Measurements from ENCODE around the gene MCF2L.

Gene MCF2L

DNA sequence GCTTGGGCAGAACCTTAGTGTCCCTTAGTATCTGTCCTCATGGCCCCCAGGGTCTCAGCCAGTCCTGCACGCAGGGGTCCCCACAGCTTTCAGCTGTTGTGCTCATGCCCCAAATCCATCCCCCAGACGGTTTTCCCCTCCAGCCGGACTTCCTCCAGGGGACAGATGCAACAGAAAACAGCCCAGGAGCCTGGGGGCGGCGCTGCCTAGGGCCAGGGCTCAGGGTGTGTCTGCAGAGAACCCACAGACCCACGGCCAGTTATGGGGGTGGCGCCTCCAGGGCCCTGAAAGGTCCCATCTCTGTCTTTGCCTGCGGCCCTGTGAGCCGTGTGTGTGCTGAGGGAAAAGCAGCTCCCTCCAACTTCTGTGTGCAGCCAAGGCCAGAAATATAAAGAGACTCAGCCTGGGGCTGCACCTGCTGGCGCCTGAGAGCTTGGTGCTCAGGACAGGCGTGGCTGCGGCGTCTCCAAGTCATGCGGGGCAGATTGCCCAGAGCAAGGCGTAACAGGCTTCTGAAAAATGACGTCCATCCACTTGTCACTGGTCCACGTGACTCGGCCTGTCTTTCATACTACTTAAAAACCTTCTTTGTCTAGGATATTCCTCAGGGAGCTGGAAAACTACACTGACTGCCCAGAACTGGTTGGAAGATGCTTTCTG lies 114.5 kb downstream of the MCF2L start:
- H3K9ac ChIP-seq (ENCODE audit: low read length in 2 of 2) = no peak overlapping the region
- H3K4me3 ChIP-seq (ENCODE audit: low read length in 2 of 2) = no peak overlapping the region
- peaks cover 0 to 2% of the 10 kb centered on the region in 2 donors for H3K27me3 ChIP-seq (ENCODE audit: control insufficient read depth in 1 of 2, insufficient read depth in 2 of 2, low read length in 2 of 2)
- H3K36me3 ChIP-seq (ENCODE audit: control insufficient read depth in 2 of 2, insufficient read depth in 2 of 2, low read length in 2 of 2) = no peaks in the 10 kb centered on the region
- H3K4me1 ChIP-seq (ENCODE audit: control insufficient read depth, insufficient read depth, low read length) = no peaks in the 10 kb centered on the region
- no peak overlapping the region for H3K27ac ChIP-seq (ENCODE audit: low read length)
- H3K9me3 ChIP-seq (ENCODE audit: control insufficient read depth in 2 of 2, low read length in 2 of 2) = no peaks in the 10 kb centered on the region

DNA sequence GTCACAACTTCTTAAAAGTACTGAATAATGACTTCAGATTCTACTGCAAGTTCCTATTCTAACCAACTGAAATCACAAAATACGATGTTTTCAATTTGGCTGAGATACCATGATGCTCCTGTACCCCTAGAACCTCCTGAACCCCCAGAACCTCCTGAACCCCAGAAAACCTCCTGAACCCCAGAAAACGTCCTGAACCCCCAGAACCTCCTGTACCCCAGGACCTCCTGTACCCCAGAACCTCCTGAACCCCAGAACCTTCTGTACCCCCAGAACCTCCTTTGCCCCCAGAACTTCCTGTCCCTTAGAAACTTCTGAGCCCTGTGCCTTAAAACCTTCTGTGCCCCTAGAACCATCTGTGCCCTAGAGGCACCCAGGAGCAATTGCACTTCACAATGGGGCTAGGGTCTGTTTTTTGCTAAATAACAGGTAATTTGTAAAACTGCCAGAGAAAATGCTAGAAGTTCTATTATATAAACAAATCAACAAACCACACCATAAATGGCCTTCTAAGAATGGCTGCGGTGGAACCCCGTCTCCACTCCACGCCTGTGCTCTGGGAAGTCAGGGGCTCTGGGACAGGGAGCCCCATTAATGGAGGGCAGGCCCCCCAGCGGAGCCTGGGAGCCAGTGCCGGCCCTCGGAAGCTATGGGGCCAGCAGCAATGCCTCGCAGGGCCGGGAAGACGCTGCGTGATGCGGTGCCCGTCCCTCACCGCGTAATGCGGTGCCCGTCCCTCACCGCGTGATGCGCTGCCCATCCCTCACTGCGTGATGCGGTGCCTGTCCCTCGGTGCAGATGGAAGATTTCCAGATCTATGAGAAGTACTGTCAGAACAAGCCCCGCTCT lies 115.3 kb downstream of the MCF2L start:
- peaks cover 0 to 2% of the 10 kb centered on the region in 2 donors for H3K27me3 ChIP-seq (ENCODE audit: control insufficient read depth in 1 of 2, insufficient read depth in 2 of 2, low read length in 2 of 2)
- no peaks in the 10 kb centered on the region for H3K36me3 ChIP-seq (ENCODE audit: control insufficient read depth in 2 of 2, insufficient read depth in 2 of 2, low read length in 2 of 2)
- no peak overlapping the region for H3K27ac ChIP-seq (ENCODE audit: low read length)
- H3K9me3 ChIP-seq (ENCODE audit: control insufficient read depth in 2 of 2, low read length in 2 of 2) = no peaks in the 10 kb centered on the region
- H3K4me1 ChIP-seq (ENCODE audit: control insufficient read depth, insufficient read depth, low read length) = no peaks in the 10 kb centered on the region
- no peak overlapping the region for H3K9ac ChIP-seq (ENCODE audit: low read length in 2 of 2)
- H3K4me3 ChIP-seq (ENCODE audit: low read length in 2 of 2) = no peak overlapping the region

GRCh38 chr13:113084943-113085540 lies 116.0 kb downstream of the MCF2L start:
- H3K9me3 ChIP-seq (ENCODE audit: control insufficient read depth in 2 of 2, low read length in 2 of 2) = no peaks in the 10 kb centered on the region
- no peak overlapping the region for H3K27ac ChIP-seq (ENCODE audit: low read length)
- H3K4me1 ChIP-seq (ENCODE audit: control insufficient read depth, insufficient read depth, low read length) = no peaks in the 10 kb centered on the region
- no peak overlapping the region for H3K9ac ChIP-seq (ENCODE audit: low read length in 2 of 2)
- no peak overlapping the region for H3K4me3 ChIP-seq (ENCODE audit: low read length in 2 of 2)
- H3K27me3 ChIP-seq (ENCODE audit: control insufficient read depth in 1 of 2, insufficient read depth in 2 of 2, low read length in 2 of 2) = peaks cover 0 to 2% of the 10 kb centered on the region in 2 donors
- H3K36me3 ChIP-seq (ENCODE audit: control insufficient read depth in 2 of 2, insufficient read depth in 2 of 2, low read length in 2 of 2) = no peaks in the 10 kb centered on the region

DNA sequence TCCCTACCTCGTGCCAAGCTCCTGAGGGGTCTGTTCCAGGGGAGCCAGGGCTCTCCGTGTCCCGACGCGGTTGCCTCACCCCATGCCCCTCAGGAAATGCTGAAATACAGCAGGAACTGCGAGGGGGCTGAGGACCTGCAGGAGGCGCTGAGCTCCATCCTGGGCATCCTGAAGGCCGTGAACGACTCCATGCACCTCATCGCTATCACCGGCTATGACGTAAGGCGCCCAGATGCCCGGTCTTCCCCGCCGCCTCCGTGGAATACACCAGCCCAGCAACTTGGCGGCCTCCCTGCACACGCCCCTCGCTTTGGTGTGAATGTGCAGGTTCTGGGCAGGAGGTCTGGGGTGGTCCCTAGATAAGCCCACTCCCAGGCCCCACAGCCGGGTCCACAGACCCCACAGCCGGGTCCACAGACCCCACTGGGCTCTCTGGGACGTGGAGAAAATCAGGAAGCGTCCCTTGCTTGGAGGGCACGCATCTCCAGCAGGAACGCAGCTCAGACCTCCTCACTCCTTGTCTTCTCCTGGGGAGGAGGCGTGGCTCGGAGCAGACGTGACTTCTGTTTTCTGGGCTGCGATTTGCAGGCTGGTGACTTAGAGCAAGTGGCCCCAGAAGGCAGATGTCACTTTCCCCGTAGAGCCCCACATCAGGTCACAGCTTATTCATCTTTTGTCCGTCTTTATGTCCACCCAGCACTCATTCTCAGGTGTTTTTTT lies 117.2 kb downstream of the MCF2L start:
- peaks cover 0 to 2% of the 10 kb centered on the region in 2 donors for H3K27me3 ChIP-seq (ENCODE audit: control insufficient read depth in 1 of 2, insufficient read depth in 2 of 2, low read length in 2 of 2)
- no peak overlapping the region for H3K4me3 ChIP-seq (ENCODE audit: low read length in 2 of 2)
- H3K9me3 ChIP-seq (ENCODE audit: control insufficient read depth in 2 of 2, low read length in 2 of 2) = no peaks in the 10 kb centered on the region
- no peak overlapping the region for H3K27ac ChIP-seq (ENCODE audit: low read length)
- no peaks in the 10 kb centered on the region for H3K36me3 ChIP-seq (ENCODE audit: control insufficient read depth in 2 of 2, insufficient read depth in 2 of 2, low read length in 2 of 2)
- H3K4me1 ChIP-seq (ENCODE audit: control insufficient read depth, insufficient read depth, low read length) = no peaks in the 10 kb centered on the region
- H3K9ac ChIP-seq (ENCODE audit: low read length in 2 of 2) = no peak overlapping the region

DNA sequence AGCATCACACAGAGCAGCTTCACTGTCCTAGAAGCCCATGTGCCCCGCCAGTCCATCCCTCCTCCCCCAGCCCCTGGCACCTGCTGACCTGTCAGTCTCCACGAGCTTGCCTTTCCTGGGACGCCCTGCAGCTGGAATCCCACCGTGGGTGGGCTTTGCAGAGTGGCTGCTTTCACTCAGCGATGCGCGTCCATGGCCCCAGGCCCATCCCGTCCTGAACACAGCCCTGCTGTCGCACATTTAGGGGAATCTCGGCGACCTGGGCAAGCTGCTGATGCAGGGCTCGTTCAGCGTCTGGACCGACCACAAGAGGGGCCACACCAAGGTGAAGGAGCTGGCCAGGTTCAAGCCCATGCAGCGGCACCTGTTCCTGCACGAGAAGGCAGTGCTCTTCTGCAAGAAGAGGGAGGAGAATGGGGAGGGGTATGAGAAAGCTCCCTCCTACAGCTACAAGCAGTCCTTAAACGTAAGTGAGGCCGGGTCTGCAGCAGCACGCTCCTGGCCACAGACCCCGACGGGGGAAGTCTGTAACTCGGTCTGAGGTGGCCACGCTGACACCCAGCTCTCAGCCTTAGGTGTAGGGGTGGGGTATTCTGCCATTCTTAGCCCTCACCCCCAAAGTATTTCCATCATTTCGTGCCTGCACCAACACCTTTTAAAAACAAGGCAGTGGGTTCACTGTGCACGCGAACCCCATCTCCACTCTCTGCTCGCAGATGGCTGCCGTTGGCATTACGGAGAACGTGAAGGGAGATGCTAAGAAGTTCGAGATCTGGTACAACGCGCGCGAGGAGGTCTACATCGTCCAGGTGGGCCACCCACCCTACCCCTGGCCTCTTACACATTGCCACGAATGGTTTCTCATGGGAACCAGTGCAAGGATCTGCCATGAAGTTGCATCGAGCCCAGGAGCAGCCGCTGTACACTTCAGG lies 118.2 kb downstream of the MCF2L start:
- Histone ChIP-seq H3K27me3 (ENCODE audit: control insufficient read depth in 1 of 2, insufficient read depth in 2 of 2, low read length in 2 of 2) (peaks cover 0 to 2% of the 10 kb centered on the region in 2 donors), H3K36me3 (ENCODE audit: control insufficient read depth in 2 of 2, insufficient read depth in 2 of 2, low read length in 2 of 2) (no peaks in the 10 kb centered on the region), H3K4me3 (ENCODE audit: low read length in 2 of 2) (no peak overlapping the region), H3K9me3 (ENCODE audit: control insufficient read depth in 2 of 2, low read length in 2 of 2) (no peaks in the 10 kb centered on the region), H3K27ac (ENCODE audit: low read length) (no peak overlapping the region), H3K4me1 (ENCODE audit: control insufficient read depth, insufficient read depth, low read length) (no peaks in the 10 kb centered on the region), H3K9ac (ENCODE audit: low read length in 2 of 2) (no peak overlapping the region)

DNA sequence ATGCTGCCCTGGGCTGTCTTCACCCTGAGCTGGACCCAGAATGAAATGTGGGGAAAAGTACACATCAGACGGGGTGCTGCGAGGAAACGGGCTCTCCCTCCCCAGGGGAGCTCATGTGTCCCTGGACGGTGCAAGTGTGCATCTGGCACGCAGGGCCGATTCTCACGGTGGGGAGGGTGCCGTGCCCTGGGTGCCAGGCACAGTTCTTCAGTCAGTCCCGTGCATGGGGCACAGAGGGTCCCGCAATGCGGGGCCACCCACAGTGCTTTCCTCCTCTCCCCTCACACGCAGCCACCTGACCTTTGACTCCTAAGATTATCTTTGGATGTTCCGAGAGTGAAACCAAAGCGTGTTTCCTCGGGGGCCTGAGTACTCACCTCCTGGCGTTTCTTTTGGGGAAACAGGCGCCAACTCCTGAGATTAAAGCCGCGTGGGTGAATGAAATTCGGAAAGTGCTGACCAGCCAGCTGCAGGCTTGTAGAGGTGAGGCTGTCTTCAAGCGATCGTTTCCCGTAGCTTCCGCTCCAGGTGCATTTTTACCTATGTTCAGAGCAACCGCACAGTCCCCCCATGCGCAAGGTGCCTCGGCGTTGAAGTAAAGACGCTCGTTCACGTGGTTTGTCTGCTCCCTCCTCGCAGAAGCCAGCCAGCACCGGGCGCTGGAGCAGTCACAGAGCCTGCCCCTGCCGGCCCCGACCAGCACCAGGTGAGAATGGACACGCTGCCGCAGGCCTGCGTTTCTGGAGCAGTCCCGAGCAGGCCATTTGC lies 119.1 kb downstream of the MCF2L start:
- H3K9ac ChIP-seq (ENCODE audit: low read length in 2 of 2) = no peak overlapping the region
- no peaks in the 10 kb centered on the region for H3K4me1 ChIP-seq (ENCODE audit: control insufficient read depth, insufficient read depth, low read length)
- no peaks in the 10 kb centered on the region for H3K36me3 ChIP-seq (ENCODE audit: control insufficient read depth in 2 of 2, insufficient read depth in 2 of 2, low read length in 2 of 2)
- H3K9me3 ChIP-seq (ENCODE audit: control insufficient read depth in 2 of 2, low read length in 2 of 2) = no peaks in the 10 kb centered on the region
- H3K4me3 ChIP-seq (ENCODE audit: low read length in 2 of 2) = no peak overlapping the region
- H3K27ac ChIP-seq (ENCODE audit: low read length) = no peak overlapping the region
- peaks cover 0 to 2% of the 10 kb centered on the region in 2 donors for H3K27me3 ChIP-seq (ENCODE audit: control insufficient read depth in 1 of 2, insufficient read depth in 2 of 2, low read length in 2 of 2)

DNA sequence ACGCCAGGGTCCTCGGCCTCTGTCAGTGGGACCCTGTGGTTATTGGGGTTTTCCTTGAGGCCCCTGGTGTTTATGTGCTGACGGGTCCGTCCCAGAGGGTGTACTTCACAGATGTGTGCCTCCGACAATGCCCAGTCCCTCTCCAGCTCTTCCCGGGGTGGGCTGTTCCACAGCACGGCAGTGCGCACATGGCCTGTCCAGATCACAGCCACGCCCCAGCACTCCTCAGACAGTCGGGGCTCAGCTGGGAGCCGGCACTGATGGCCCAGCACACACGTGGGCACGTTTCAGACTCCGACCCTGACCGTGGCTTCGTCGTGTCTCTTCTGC lies 119.6 kb downstream of the MCF2L start:
- H3K4me1 ChIP-seq (ENCODE audit: control insufficient read depth, insufficient read depth, low read length) = no peaks in the 10 kb centered on the region
- H3K27ac ChIP-seq (ENCODE audit: low read length) = no peak overlapping the region
- peaks cover 0 to 2% of the 10 kb centered on the region in 2 donors for H3K27me3 ChIP-seq (ENCODE audit: control insufficient read depth in 1 of 2, insufficient read depth in 2 of 2, low read length in 2 of 2)
- no peaks in the 10 kb centered on the region for H3K9me3 ChIP-seq (ENCODE audit: control insufficient read depth in 2 of 2, low read length in 2 of 2)
- no peaks in the 10 kb centered on the region for H3K36me3 ChIP-seq (ENCODE audit: control insufficient read depth in 2 of 2, insufficient read depth in 2 of 2, low read length in 2 of 2)
- no peak overlapping the region for H3K9ac ChIP-seq (ENCODE audit: low read length in 2 of 2)
- H3K4me3 ChIP-seq (ENCODE audit: low read length in 2 of 2) = no peak overlapping the region

DNA sequence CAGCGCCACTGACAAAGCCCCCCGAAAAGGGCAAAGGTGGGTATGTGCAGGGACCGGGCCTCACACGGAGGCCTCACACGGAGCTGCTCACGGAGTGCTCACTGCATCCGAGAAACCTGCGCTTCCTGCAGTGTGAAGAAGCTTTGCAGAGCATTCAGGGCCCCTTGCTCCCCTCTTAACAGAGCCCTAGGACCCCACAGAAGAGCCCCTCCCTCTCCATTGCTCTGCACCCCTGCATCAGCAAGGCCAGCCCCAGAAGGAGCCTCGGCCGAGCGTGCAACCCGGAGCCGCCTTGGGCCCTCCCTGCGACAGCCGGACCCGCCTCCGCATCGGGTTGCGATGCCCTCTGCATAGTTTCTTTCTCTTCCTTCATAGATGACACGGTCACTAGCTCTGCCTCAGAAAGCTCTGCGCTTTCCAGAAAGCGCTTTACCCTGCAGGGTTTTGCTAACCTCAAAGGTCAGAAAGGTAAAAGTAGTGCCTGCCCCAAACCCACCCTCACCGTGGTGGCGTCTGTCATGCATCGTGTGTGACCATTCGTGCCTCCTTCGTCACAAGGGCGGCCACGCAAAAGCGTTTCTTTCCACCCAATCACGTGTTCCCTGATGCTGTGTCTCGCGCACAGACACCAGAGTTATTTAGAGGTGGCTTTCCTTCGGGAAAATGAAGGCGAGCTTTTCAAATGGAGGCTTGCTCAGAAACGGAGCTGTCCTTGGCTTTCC lies 120.8 kb downstream of the MCF2L start:
- H3K36me3 ChIP-seq (ENCODE audit: control insufficient read depth in 2 of 2, insufficient read depth in 2 of 2, low read length in 2 of 2) = no peaks in the 10 kb centered on the region
- no peak overlapping the region for H3K27ac ChIP-seq (ENCODE audit: low read length)
- no peak overlapping the region for H3K9ac ChIP-seq (ENCODE audit: low read length in 2 of 2)
- no peak overlapping the region for H3K4me3 ChIP-seq (ENCODE audit: low read length in 2 of 2)
- H3K9me3 ChIP-seq (ENCODE audit: control insufficient read depth in 2 of 2, low read length in 2 of 2) = no peaks in the 10 kb centered on the region
- no peaks in the 10 kb centered on the region for H3K4me1 ChIP-seq (ENCODE audit: control insufficient read depth, insufficient read depth, low read length)
- H3K27me3 ChIP-seq (ENCODE audit: control insufficient read depth in 1 of 2, insufficient read depth in 2 of 2, low read length in 2 of 2) = peaks cover 0 to 5% of the 10 kb centered on the region in 2 donors

DNA sequence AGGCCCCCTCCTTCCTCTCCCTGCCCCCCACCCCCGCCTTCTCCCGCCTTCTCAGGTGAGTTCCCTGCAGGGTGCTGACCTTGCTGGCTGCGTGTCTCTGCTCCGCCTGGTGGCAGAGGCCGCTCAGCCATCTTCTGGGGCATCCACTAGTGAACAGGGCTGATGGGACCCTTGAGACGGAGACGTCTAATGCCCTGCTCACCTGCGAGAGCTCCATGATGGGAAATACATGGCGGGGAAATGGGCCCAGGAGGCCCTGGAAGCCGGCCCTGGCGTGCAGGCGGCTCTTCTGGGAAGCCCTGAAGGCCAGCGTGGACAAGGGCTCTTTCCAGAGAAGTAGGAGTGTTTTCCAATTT lies 121.4 kb downstream of the MCF2L start:
- Histone ChIP-seq H3K27ac (ENCODE audit: low read length) (no peak overlapping the region), H3K4me3 (ENCODE audit: low read length in 2 of 2) (no peak overlapping the region), H3K9ac (ENCODE audit: low read length in 2 of 2) (no peak overlapping the region), H3K9me3 (ENCODE audit: control insufficient read depth in 2 of 2, low read length in 2 of 2) (no peaks in the 10 kb centered on the region), H3K4me1 (ENCODE audit: control insufficient read depth, insufficient read depth, low read length) (no peaks in the 10 kb centered on the region), H3K27me3 (ENCODE audit: control insufficient read depth in 1 of 2, insufficient read depth in 2 of 2, low read length in 2 of 2) (peaks cover 0 to 5% of the 10 kb centered on the region in 2 donors), H3K36me3 (ENCODE audit: control insufficient read depth in 2 of 2, insufficient read depth in 2 of 2, low read length in 2 of 2) (no peaks in the 10 kb centered on the region)
